ENCODE results near the gene WAPL. TPM values are rescaled to one million over a fixed set of nuclear protein-coding genes. Genes with fewer than 3 reads are reported as not detected.

WAPL gene
- total and polyA plus RNA-seq, 2 of the 8 experiments (the other 6 are each of a cell fraction or from before 2014, with no cell fraction given), result 12.8 to 48.1 TPM

- TF ChIP-seq RXRA (IDR thresholded peaks at IDR 0.05; ENCODE audit: insufficient read depth, low read depth, low read length), result no peak
- TF ChIP-seq YY1 (IDR thresholded peaks at IDR 0.05; ENCODE audit: low read depth, low read length), result peak; percentile 97
- no peak for TF ChIP-seq SRF (IDR thresholded peaks at IDR 0.05; ENCODE audit: low read depth, low read length)
- peak; percentile 57 for TF ChIP-seq NRF1 (IDR thresholded peaks at IDR 0.05; ENCODE audit: low read depth, low read length)
- peak; percentile 65; the same call in 1 of the 2 replicates for TF ChIP-seq E2F6 (IDR thresholded peaks at IDR 0.05)
- TF ChIP-seq JUN (IDR thresholded peaks at IDR 0.05; ENCODE audit: low read depth, low read length), result no peak
- TF ChIP-seq SIRT6 (IDR thresholded peaks at IDR 0.05; ENCODE audit: low read length), result no peak
- TF ChIP-seq RNF2 (IDR thresholded peaks at IDR 0.05; ENCODE audit: borderline replicate concordance, low read depth, low read length, missing control alignments, poor library complexity, severe bottlenecking), result no peak
- no peak for TF ChIP-seq SP4 (IDR thresholded peaks at IDR 0.05; ENCODE audit: low read length)
- no peak for TF ChIP-seq FOSL1 (IDR thresholded peaks at IDR 0.05; ENCODE audit: insufficient read depth, low read depth, low read length)
- TF ChIP-seq CBX8 (IDR thresholded peaks at IDR 0.05; ENCODE audit: borderline replicate concordance, low read depth, low read length), result no peak
- peak; percentile 56; the same call in 1 of the 2 replicates for TF ChIP-seq TAF1 (IDR thresholded peaks at IDR 0.05; ENCODE audit: low read depth, low read length)
- no peak for TF ChIP-seq RFX5 (IDR thresholded peaks at IDR 0.05; ENCODE audit: borderline replicate concordance, low read depth, low read length)
- TF ChIP-seq RAD21 (IDR thresholded peaks at IDR 0.05 in 1 of 2, conservative IDR thresholded peaks at IDR 0.05 in 1 of 2; ENCODE audit: low read depth in 2 of 2, low read length in 2 of 2), result no peak
- no peak for TF ChIP-seq HDAC6 (IDR thresholded peaks at IDR 0.05; ENCODE audit: low read depth, low read length)
- TF ChIP-seq SP1 (IDR thresholded peaks at IDR 0.05; ENCODE audit: low read depth, low read length), result peak; percentile 80; the same call in 1 of the 2 replicates
- no peak for TF ChIP-seq TCF12 (IDR thresholded peaks at IDR 0.05; ENCODE audit: low read depth, low read length)
- no peak for TF ChIP-seq BRCA1 (IDR thresholded peaks at IDR 0.05; ENCODE audit: low read depth, low read length)
- no peak for TF ChIP-seq NANOG (IDR thresholded peaks at IDR 0.05; ENCODE audit: insufficient read depth, low read depth, low read length, poor library complexity, severe bottlenecking)
- no peak for TF ChIP-seq SUZ12 (IDR thresholded peaks at IDR 0.05; ENCODE audit: low read length)
- peak; percentile 26; the same call in 1 of the 2 replicates for TF ChIP-seq TBP (IDR thresholded peaks at IDR 0.05; ENCODE audit: low read depth, low read length)
These were observed at the start of gene WAPL (continued) for GRCh38 chr10:86521678-86522509.

All from H1 (cell line).